WTC11 (cell line): ENCODE measurements around the gene COL16A1. TPM values are rescaled to one million over a fixed set of nuclear protein-coding genes. Genes with fewer than 3 reads are reported as not detected.

Source experiments
- ATAC-seq: fragments of 200-7000 bp; cut with Tn5 transposase; 2 replicates; pipeline ENCODE4 v1.10.0; 2021; ENCODE audit warnings: mild to moderate bottlenecking, moderate library complexity
- CTCF ChIA-PET: fragments of 300-600 bp; sonication (Branson Sonifier 250); formaldehyde crosslinking; loops from one replicate; lab custom pipeline; 2021; ENCODE audit warnings: antibody characterized with exemption; lab: Charles Lee
- POLR2A ChIA-PET: fragments of 350-600 bp; sonication (Branson Sonifier 250); formaldehyde crosslinking; loops from one replicate; lab custom pipeline; 2021; ENCODE audit warnings: antibody characterized with exemption; lab: Charles Lee
- DNase-seq: peaks from one replicate; pipeline ENCODE4 v3.0.0; 2021; ENCODE audit warnings: low spot score
- H3K27ac Mint-ChIP-seq: 2 replicates; pipeline ENCODE4 v1.8.0; 2021; ENCODE audit warnings: mixed read lengths
- H3K27me3 Mint-ChIP-seq: 2 replicates; pipeline ENCODE4 v1.8.0; 2021; ENCODE audit warnings: low read depth, mild to moderate bottlenecking, moderate library complexity, mixed read lengths
- H3K36me3 Mint-ChIP-seq: 2 replicates; pipeline ENCODE4 v1.8.0; 2021; ENCODE audit warnings: mixed read lengths
- H3K4me1 Mint-ChIP-seq: 2 replicates; pipeline ENCODE4 v1.8.0; 2022; ENCODE audit warnings: mixed read lengths
- H3K4me3 Mint-ChIP-seq: 2 replicates; pipeline ENCODE4 v1.8.0; 2021; ENCODE audit warnings: mild to moderate bottlenecking, moderate library complexity, mixed read lengths
- H3K9me3 Mint-ChIP-seq: 2 replicates; pipeline ENCODE4 v1.8.0; 2021; ENCODE audit warnings: mixed read lengths
- CTCF ChIP-seq: fragments of 200-600 bp; IDR thresholded peaks from 2 replicates; pipeline ENCODE4 v1.8.0; 2022; ENCODE audit warnings: antibody characterized with exemption
- E2F5 ChIP-seq: sonication (generic); formaldehyde crosslinking; IDR thresholded peaks from 2 replicates; pipeline ENCODE4 v1.8.1; 2022; ENCODE audit warnings: mild to moderate bottlenecking, moderate library complexity, missing genetic modification reagents
- ELF4 ChIP-seq: sonication (generic); formaldehyde crosslinking; IDR thresholded peaks from 2 replicates; pipeline ENCODE4 v1.8.1; 2022; ENCODE audit warnings: low read depth, mild to moderate bottlenecking, moderate library complexity, missing genetic modification reagents
- EMX1 ChIP-seq: fragments of 250-450 bp; sonication (Bioruptor Pico); IDR thresholded peaks from 2 replicates; pipeline ENCODE4 v1.8.0; 2021; ENCODE audit warnings: mild to moderate bottlenecking
- FOXJ3 ChIP-seq: sonication (generic); formaldehyde crosslinking; IDR thresholded peaks from 2 replicates; pipeline ENCODE4 v1.9.0; 2021; ENCODE audit warnings: missing genetic modification reagents, mild to moderate bottlenecking, borderline replicate concordance
- GABPB1 ChIP-seq: sonication (generic); formaldehyde crosslinking; IDR thresholded peaks from 2 replicates; pipeline ENCODE4 v1.8.1; 2023; ENCODE audit warnings: mild to moderate bottlenecking, missing genetic modification reagents
- HMGA2 ChIP-seq: fragments of 250-450 bp; sonication (Bioruptor Pico); IDR thresholded peaks from 2 replicates; pipeline ENCODE4 v1.4.0; 2021; ENCODE audit warnings: mild to moderate bottlenecking, moderate library complexity
- IRF2 ChIP-seq: sonication (generic); formaldehyde crosslinking; IDR thresholded peaks from 2 replicates; pipeline ENCODE4 v1.8.0; 2022; ENCODE audit warnings: low read depth, missing genetic modification reagents, borderline replicate concordance
- MYBL2 ChIP-seq: sonication (generic); formaldehyde crosslinking; IDR thresholded peaks from 2 replicates; pipeline ENCODE4 v1.8.1; 2023; ENCODE audit warnings: mild to moderate bottlenecking, moderate library complexity, missing genetic modification reagents
- NR1H2 ChIP-seq: sonication (generic); formaldehyde crosslinking; IDR thresholded peaks from 2 replicates; pipeline ENCODE4 v1.9.0; 2021; ENCODE audit warnings: mild to moderate bottlenecking, moderate library complexity, missing genetic modification reagents
- ZNF281 ChIP-seq: sonication (generic); formaldehyde crosslinking; IDR thresholded peaks from 2 replicates; pipeline ENCODE4 v1.8.0; 2023; ENCODE audit warnings: mild to moderate bottlenecking, missing genetic modification reagents
- ZNF425 ChIP-seq: fragments of 250-450 bp; sonication (Bioruptor Pico); conservative IDR thresholded peaks from 2 replicates; pipeline ENCODE4 v1.9.0; 2021; ENCODE audit warnings: mild to moderate bottlenecking
- total RNA-seq: library from RNA; stranded (reverse); gene quantifications from 3 replicates; pipeline ENCODE4 v1.2.3, GENCODE V29; 2021
- TF ChIP-seq, protein P1 (sequence below): sonication (generic); formaldehyde crosslinking; IDR thresholded peaks from 2 replicates; pipeline ENCODE4 v1.8.1; 2023; ENCODE audit warnings: mild to moderate bottlenecking, missing genetic modification reagents
- TF ChIP-seq, protein P2 (sequence below): sonication (generic); formaldehyde crosslinking; IDR thresholded peaks from 2 replicates; pipeline ENCODE4 v1.8.1; 2023; ENCODE audit warnings: mild to moderate bottlenecking, missing genetic modification reagents, borderline replicate concordance
- TF ChIP-seq, protein P3 (sequence below): fragments of 250-450 bp; sonication (Bioruptor Pico); IDR thresholded peaks from 2 replicates; pipeline ENCODE4 v1.9.0; 2021; ENCODE audit warnings: mild to moderate bottlenecking, borderline replicate concordance

COL16A1 gene
- total RNA-seq, 1 experiment from 2014 or later: 8.8 TPM

- TF ChIP-seq ZNF281 (no peak), CTCF (no peak), NR1H2 (CRISPR knock-in tag) (no peak), E2F5 (0 out of 2 replicates have a peak, but pooled peaks have one; percentile 41), IRF2 (CRISPR knock-in tag) (no peak), ZNF425 (no peak), MYBL2 (0 out of 2 replicates have a peak, but pooled peaks have one; percentile 71), FOXJ3 (CRISPR knock-in tag) (no peak), EMX1 (CRISPR knock-in tag) (no peak), GABPB1 (CRISPR knock-in tag) (no peak), HMGA2 (CRISPR knock-in tag) (no peak)
- TF ChIP-seq, protein P1, sequence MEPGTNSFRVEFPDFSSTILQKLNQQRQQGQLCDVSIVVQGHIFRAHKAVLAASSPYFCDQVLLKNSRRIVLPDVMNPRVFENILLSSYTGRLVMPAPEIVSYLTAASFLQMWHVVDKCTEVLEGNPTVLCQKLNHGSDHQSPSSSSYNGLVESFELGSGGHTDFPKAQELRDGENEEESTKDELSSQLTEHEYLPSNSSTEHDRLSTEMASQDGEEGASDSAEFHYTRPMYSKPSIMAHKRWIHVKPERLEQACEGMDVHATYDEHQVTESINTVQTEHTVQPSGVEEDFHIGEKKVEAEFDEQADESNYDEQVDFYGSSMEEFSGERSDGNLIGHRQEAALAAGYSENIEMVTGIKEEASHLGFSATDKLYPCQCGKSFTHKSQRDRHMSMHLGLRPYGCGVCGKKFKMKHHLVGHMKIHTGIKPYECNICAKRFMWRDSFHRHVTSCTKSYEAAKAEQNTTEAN (CRISPR knock-in tag): 0 out of 2 replicates have a peak, but pooled peaks have one; percentile 23
Measured at GRCh38 chr1:31714442-31715086, 10.7 kb upstream of the COL16A1 start (continued).

- H3K27me3 Mint-ChIP-seq: no peaks in the 10 kb centered on the region; the same call in 1 of the 2 replicates
- ATAC-seq (no peak), DNase-seq (no peak)
- H3K9me3 Mint-ChIP-seq: no peaks in the 10 kb centered on the region
- no peaks in the 10 kb centered on the region for H3K36me3 Mint-ChIP-seq
- H3K4me1 Mint-ChIP-seq: peaks cover 26% of the 10 kb centered on the region
- H3K27ac Mint-ChIP-seq: peak overlapping the region; percentile 42; the same call in 1 of the 2 replicates
- POLR2A ChIA-PET: no interaction called here
- CTCF ChIA-PET: interaction anchor here (1.3 to 8.9 kb wide), 7 partner anchors 10 to 94 kb away, joined by 3 to 196 read pairs (median 5); partner anchors contain the start of gene COL16A1
- no peak overlapping the region for H3K4me3 Mint-ChIP-seq
- TF ChIP-seq, protein P2, sequence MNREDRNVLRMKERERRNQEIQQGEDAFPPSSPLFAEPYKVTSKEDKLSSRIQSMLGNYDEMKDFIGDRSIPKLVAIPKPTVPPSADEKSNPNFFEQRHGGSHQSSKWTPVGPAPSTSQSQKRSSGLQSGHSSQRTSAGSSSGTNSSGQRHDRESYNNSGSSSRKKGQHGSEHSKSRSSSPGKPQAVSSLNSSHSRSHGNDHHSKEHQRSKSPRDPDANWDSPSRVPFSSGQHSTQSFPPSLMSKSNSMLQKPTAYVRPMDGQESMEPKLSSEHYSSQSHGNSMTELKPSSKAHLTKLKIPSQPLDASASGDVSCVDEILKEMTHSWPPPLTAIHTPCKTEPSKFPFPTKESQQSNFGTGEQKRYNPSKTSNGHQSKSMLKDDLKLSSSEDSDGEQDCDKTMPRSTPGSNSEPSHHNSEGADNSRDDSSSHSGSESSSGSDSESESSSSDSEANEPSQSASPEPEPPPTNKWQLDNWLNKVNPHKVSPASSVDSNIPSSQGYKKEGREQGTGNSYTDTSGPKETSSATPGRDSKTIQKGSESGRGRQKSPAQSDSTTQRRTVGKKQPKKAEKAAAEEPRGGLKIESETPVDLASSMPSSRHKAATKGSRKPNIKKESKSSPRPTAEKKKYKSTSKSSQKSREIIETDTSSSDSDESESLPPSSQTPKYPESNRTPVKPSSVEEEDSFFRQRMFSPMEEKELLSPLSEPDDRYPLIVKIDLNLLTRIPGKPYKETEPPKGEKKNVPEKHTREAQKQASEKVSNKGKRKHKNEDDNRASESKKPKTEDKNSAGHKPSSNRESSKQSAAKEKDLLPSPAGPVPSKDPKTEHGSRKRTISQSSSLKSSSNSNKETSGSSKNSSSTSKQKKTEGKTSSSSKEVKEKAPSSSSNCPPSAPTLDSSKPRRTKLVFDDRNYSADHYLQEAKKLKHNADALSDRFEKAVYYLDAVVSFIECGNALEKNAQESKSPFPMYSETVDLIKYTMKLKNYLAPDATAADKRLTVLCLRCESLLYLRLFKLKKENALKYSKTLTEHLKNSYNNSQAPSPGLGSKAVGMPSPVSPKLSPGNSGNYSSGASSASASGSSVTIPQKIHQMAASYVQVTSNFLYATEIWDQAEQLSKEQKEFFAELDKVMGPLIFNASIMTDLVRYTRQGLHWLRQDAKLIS (CRISPR knock-in tag): no peak
- TF ChIP-seq ZNF425: no peak
- TF ChIP-seq ELF4 (CRISPR knock-in tag): no peak
- TF ChIP-seq, protein P3, sequence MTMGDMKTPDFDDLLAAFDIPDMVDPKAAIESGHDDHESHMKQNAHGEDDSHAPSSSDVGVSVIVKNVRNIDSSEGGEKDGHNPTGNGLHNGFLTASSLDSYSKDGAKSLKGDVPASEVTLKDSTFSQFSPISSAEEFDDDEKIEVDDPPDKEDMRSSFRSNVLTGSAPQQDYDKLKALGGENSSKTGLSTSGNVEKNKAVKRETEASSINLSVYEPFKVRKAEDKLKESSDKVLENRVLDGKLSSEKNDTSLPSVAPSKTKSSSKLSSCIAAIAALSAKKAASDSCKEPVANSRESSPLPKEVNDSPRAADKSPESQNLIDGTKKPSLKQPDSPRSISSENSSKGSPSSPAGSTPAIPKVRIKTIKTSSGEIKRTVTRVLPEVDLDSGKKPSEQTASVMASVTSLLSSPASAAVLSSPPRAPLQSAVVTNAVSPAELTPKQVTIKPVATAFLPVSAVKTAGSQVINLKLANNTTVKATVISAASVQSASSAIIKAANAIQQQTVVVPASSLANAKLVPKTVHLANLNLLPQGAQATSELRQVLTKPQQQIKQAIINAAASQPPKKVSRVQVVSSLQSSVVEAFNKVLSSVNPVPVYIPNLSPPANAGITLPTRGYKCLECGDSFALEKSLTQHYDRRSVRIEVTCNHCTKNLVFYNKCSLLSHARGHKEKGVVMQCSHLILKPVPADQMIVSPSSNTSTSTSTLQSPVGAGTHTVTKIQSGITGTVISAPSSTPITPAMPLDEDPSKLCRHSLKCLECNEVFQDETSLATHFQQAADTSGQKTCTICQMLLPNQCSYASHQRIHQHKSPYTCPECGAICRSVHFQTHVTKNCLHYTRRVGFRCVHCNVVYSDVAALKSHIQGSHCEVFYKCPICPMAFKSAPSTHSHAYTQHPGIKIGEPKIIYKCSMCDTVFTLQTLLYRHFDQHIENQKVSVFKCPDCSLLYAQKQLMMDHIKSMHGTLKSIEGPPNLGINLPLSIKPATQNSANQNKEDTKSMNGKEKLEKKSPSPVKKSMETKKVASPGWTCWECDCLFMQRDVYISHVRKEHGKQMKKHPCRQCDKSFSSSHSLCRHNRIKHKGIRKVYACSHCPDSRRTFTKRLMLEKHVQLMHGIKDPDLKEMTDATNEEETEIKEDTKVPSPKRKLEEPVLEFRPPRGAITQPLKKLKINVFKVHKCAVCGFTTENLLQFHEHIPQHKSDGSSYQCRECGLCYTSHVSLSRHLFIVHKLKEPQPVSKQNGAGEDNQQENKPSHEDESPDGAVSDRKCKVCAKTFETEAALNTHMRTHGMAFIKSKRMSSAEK: no peak
Measured at GRCh38 chr1:31712630-31713029, 8.8 kb upstream of the COL16A1 start.
